GM12874 (cell line): Measurements from ENCODE around the gene SLC9A8.

ENCODE experiments used
- TF ChIP-seq, protein P1 (sequence below): IDR thresholded peaks from 2 replicates; pipeline ENCODE4 v1.5.1; 2011; ENCODE audit warnings: low read depth, mild to moderate bottlenecking, control low read depth, low read length, moderate library complexity; ENCODE audit not compliant: insufficient read depth

SLC9A8 gene

DNA sequence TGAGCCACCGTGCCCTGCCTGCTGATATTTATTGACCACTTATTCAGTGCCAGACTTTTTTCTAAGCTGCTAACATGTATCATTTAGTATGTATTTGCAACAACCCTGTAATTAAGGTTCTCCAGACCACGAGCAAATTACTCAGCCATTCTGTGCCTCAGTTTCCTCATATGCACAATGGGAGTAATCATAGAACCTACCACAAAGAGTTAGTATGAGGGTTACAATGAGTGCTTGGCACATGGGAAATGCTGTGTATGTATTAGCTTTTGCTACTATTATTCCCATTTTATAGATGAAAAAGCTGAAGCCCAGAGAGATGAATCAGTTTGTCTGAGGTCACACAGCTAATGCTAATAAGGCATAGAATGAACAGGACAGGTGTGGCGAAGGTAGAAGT is 20.0 kb upstream of the SLC9A8 start:
- TF ChIP-seq, protein P1, sequence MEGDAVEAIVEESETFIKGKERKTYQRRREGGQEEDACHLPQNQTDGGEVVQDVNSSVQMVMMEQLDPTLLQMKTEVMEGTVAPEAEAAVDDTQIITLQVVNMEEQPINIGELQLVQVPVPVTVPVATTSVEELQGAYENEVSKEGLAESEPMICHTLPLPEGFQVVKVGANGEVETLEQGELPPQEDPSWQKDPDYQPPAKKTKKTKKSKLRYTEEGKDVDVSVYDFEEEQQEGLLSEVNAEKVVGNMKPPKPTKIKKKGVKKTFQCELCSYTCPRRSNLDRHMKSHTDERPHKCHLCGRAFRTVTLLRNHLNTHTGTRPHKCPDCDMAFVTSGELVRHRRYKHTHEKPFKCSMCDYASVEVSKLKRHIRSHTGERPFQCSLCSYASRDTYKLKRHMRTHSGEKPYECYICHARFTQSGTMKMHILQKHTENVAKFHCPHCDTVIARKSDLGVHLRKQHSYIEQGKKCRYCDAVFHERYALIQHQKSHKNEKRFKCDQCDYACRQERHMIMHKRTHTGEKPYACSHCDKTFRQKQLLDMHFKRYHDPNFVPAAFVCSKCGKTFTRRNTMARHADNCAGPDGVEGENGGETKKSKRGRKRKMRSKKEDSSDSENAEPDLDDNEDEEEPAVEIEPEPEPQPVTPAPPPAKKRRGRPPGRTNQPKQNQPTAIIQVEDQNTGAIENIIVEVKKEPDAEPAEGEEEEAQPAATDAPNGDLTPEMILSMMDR: no peak

DNA sequence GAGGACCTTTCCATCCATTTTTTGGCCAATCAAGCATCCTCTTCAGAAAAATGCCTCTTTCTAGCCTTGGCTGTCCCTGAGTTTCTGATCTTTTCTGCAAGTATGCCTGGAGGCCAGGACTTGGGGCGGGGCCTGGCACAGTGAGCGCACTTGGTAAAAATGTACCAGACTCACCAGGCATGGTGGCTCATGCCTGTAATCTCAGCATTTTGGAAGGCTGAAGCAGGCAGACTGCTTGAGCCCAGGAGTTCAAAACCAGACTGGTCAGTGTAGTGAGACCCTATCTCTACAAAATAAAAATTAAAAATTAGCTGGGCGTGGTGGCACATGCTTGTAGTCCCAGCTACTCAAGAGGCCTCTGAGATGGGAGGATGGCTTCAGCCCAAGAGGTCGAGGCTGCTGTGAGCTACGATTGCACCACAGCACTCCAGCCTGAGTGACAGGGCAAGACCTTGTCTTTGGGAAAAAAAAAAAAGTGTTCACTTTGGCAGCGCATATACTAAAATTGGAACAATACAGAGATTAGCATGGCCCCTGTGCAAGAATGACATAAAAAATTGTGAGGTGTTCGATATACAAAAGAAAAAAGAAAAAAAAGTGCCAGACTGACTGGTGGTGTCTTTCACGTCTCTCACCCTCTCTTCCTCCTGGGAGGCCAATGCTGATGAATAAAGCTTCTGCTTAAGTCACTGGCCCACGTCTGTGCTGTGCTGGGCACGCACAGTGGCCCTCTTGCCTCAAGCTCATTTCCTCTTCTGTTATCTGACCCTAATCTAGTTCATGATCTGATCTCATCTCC is 18.1 kb upstream of the SLC9A8 start:
- TF ChIP-seq, protein P1: no peak

DNA sequence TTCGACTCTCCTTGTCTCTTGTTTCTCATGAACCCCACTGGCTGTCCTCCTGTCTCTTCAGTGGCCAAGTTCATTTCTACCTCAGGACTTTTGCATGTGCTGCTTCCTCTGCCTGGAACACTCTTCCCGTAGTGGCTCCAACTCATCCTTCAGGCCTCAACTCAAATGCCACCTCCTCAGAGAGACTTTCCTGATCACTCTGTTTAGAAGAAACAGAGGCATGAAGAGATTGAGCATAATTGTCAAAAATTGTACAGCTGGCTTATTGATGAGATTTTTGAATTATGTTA is 17.5 kb upstream of the SLC9A8 start:
- TF ChIP-seq, protein P1: no peak

DNA sequence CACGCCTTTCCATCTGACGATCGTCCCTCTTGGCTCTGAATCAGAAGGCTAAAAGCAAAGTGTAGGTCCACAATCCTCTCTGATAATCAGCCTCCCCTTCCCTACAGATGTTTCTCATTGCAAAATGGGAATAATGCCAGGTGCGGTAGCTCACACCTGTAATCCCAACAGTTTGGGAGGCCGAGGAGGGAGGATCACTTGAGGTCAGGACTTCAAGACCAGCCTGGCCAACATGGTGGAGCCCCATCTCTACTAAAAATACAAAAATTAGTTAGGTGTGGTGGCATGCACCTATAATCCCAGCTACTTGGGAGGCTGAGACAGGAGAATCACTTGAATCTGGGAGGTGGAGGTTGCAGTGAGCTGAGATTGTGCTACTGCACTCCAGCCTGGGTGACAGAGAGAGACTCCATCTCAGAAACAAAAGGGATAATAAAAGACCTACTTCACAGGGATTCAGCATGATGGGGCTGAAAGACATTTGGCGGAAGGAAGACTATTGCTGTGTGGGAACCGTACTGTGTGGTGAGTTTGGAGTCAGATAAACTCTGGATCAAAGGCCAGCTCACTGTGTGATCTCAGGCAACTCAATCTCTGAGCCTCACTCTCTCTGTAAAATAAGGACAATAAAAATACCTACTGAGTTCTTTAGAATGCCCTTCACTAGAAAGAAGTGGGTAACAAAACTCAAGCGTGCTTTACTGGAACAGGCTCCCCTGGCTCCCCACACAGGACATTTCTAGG is 15.9 kb upstream of the SLC9A8 start:
- TF ChIP-seq, protein P1: no peak

DNA sequence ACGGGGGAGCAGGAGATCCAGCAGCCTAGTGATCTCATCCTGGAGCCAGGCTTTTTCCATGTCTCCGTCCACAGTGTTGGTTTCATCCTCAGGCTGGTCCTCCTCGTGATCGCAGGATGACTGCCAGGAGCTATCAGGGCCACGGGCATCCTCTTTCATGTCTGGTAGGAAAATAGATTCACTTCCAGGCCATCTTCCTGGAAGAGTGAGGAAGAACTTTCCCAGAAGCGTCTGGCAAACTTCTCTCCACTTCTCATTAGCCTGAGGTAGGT is 15.3 kb upstream of the SLC9A8 start:
- TF ChIP-seq, protein P1: no peak

DNA sequence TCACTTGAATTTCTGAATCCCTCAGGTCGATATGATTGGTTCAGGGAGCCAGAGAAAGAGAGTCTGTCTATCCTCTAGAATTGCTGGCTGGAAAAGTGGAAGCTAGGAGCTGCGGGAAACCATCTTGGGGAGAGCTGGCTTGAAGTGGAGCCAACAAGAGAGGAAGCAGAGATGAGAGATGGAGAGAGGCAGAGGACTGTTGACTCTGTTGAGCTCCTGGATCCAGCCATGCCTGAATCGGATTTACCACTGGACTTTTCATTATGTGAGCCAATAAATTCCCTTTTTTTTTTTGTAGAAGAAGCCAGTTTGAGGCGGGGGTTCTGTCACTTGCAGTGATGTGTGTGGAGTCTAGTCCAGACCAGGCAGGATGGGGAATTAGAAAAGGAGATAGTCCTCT is 13.9 kb upstream of the SLC9A8 start:
- TF ChIP-seq, protein P1: no peak

DNA sequence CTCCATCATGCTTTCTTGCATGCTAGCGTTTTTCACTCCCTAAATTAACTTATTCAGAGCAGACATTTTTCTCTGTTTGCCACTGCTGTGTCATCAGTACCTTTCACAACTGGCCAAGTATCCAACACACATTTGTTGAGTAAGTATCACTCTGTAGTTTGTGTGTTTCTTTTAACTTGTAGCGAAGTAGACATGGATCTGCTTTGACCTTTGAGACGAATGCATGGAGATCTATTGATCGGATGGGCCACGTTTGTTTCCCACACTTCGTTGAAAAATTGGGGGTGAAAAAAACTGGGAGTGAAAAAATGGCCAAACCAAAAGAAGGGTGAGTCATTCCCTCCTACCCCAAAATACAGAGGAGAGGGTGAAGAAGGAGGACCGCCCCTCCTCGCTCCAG is 12.9 kb upstream of the SLC9A8 start:
- TF ChIP-seq, protein P1: no peak
